SH-SY5Y (cell line): ENCODE measurements around the gene PC.

ENCODE experiments used
- GATA2 ChIP-seq: IDR thresholded peaks from 2 replicates; pipeline ENCODE4 v1.6.1; 2011; ENCODE audit warnings: mild to moderate bottlenecking, low read depth, low read length
- GATA3 ChIP-seq: IDR thresholded peaks from 2 replicates; pipeline ENCODE4 v1.6.1; 2011; ENCODE audit warnings: low read depth, mild to moderate bottlenecking, low read length, moderate library complexity

DNA sequence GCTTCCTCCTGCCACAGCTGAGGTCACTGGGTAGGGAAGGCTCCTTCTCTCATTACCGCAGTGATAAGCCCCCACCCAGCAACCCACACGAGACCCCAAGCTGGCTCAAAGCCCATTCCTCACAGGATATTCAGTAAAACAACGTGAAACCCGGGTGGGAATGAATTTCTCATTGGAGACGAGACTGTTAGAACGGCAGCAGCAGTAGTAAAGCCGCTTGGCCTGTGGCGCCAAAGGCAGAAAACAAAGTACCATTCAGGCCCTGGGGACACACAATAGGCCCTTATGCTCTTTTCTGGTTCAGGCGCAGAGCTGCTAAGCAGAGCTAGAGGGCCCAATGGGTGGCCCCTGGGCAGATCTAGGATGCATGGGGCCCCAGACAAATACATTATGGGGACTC is 45.3 kb downstream of the PC start:
- TF ChIP-seq GATA2: no peak
- TF ChIP-seq GATA3: no peak
